Measurements from ENCODE around the gene COL12A1. TPM values are rescaled to one million over a fixed set of nuclear protein-coding genes. Genes with fewer than 3 reads are reported as not detected.

The COL12A1 gene
- total RNA-seq, 3 donors from 2014 or later: 90.9 to 441 (median 281) TPM

DNA sequence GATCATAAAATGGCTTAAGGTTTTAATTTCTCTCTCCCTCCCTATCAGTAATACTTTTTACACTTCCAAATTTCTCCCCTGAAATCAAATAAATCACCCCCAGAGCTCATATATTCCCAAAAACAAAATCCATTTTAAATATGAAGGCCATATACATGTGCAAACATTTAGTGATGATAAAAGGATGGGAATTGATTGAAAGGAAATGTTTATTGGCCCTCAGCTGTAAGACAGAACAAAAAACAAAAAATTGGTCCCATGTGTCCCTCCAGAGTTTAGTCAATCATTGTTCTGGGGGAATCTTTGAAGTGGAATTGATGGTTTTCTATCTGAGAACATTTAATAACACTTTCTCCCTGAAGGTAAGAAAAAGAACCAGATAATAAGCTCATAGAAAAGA, 91.7 kb downstream of the COL12A1 start:
- Histone ChIP-seq H3K27me3 (no peaks in the 10 kb centered on the region), H3K36me3 (no peaks in the 10 kb centered on the region), H3K4me1 (no peaks in the 10 kb centered on the region), H3K4me3 (no peak overlapping the region), H3K27ac (no peak overlapping the region), H3K9me3 (no peaks in the 10 kb centered on the region)
- TF ChIP-seq POLR2AphosphoS5 (IDR thresholded peaks at IDR 0.05): no peak
- TF ChIP-seq POLR2A (IDR thresholded peaks at IDR 0.05): no peak
- TF ChIP-seq, protein P1, sequence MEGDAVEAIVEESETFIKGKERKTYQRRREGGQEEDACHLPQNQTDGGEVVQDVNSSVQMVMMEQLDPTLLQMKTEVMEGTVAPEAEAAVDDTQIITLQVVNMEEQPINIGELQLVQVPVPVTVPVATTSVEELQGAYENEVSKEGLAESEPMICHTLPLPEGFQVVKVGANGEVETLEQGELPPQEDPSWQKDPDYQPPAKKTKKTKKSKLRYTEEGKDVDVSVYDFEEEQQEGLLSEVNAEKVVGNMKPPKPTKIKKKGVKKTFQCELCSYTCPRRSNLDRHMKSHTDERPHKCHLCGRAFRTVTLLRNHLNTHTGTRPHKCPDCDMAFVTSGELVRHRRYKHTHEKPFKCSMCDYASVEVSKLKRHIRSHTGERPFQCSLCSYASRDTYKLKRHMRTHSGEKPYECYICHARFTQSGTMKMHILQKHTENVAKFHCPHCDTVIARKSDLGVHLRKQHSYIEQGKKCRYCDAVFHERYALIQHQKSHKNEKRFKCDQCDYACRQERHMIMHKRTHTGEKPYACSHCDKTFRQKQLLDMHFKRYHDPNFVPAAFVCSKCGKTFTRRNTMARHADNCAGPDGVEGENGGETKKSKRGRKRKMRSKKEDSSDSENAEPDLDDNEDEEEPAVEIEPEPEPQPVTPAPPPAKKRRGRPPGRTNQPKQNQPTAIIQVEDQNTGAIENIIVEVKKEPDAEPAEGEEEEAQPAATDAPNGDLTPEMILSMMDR (IDR thresholded peaks at IDR 0.05): no peak
- intact Hi-C loops (cut with DNase I; ENCODE audit: low total_unique reads): no loop called here
- DNase-seq (ENCODE audit: low spot score in 2 of 2): no peak

DNA sequence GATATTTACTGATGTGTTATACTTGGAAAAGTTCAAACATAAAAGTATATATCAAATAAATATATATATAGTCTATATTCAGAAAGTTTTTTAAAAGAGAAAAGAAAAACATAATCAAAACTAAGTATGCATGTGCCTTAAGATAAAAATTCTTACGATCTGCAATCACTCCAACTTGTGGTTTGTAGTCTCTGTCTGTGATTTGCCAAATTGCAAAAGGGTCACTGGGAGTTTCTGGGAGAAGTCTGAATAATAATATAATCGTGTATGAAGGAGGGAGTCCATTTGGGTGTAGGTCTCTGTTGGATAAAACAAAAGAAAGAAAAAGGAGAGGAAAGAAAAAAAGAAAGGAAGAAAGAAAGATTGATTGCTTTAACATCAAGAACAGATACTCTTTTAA, 92.4 kb downstream of the COL12A1 start:
- H3K4me1 ChIP-seq: no peaks in the 10 kb centered on the region
- H3K36me3 ChIP-seq: no peaks in the 10 kb centered on the region
- no peaks in the 10 kb centered on the region for H3K9me3 ChIP-seq
- DNase-seq (ENCODE audit: low spot score in 2 of 2): no peak
- intact Hi-C loops (cut with DNase I; ENCODE audit: low total_unique reads): no loop called here
- no peaks in the 10 kb centered on the region for H3K27me3 ChIP-seq
- H3K27ac ChIP-seq: no peak overlapping the region
- H3K4me3 ChIP-seq: no peak overlapping the region
- TF ChIP-seq POLR2A (IDR thresholded peaks at IDR 0.05) (no peak), POLR2AphosphoS5 (IDR thresholded peaks at IDR 0.05) (no peak)
- TF ChIP-seq, protein P1 (IDR thresholded peaks at IDR 0.05): no peak

DNA sequence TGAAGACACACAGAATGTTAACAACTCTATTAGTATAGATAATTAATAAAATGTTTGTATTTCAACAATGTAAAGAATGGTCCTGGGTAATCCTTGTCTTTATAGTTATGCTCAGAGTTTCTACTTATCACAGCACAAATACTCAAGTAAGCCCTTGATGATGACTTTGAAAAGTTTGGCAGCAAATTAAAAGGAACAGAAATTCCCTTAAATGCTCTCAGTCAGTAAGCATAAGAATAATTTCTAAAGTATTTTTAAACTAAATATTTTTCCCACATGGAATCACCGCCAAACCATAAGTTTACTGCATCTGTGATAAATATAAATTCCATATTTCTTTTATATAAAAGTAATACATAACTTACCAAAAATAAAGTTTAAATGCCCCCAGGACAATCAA, 96.1 kb downstream of the COL12A1 start:
- intact Hi-C loops (cut with DNase I; ENCODE audit: low total_unique reads): no loop called here
- H3K9me3 ChIP-seq: no peaks in the 10 kb centered on the region
- H3K36me3 ChIP-seq: no peaks in the 10 kb centered on the region
- H3K4me1 ChIP-seq: no peaks in the 10 kb centered on the region
- H3K4me3 ChIP-seq: no peak overlapping the region
- no peak for DNase-seq (ENCODE audit: low spot score in 2 of 2)
- no peak overlapping the region for H3K27ac ChIP-seq
- no peaks in the 10 kb centered on the region for H3K27me3 ChIP-seq
- TF ChIP-seq POLR2A (IDR thresholded peaks at IDR 0.05) (no peak), POLR2AphosphoS5 (IDR thresholded peaks at IDR 0.05) (no peak)
- TF ChIP-seq, protein P1 (IDR thresholded peaks at IDR 0.05): no peak

DNA sequence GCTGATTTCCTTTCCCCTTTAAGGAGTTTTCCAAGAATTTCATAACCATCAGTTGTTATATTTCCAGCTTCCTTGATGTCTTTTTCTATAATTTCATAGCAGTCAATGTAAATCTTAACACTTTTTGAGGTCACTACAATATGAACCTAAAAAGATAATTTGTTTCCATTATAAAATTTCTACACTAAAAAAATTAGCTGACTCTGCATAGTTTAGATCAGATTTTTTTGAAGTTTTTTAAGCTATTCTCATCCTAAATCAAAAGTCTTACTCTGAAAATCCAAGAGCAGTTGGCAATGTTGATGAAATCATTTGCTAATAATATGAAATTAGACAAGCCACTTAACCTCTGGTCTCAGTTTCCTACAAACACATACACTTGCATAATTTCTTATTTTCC, 96.8 kb downstream of the COL12A1 start:
- no peaks in the 10 kb centered on the region for H3K36me3 ChIP-seq
- no peak for DNase-seq (ENCODE audit: low spot score in 2 of 2)
- H3K27me3 ChIP-seq: no peaks in the 10 kb centered on the region
- TF ChIP-seq POLR2A (IDR thresholded peaks at IDR 0.05): no peak
- no peak for TF ChIP-seq POLR2AphosphoS5 (IDR thresholded peaks at IDR 0.05)
- TF ChIP-seq, protein P1 (IDR thresholded peaks at IDR 0.05): no peak
- H3K27ac ChIP-seq: no peak overlapping the region
- intact Hi-C loops (cut with DNase I; ENCODE audit: low total_unique reads): no loop called here
- no peaks in the 10 kb centered on the region for H3K4me1 ChIP-seq
- H3K9me3 ChIP-seq: no peaks in the 10 kb centered on the region
- no peak overlapping the region for H3K4me3 ChIP-seq

- TF ChIP-seq, protein P1 (IDR thresholded peaks at IDR 0.05): no peak
- TF ChIP-seq POLR2A (IDR thresholded peaks at IDR 0.05) (no peak), POLR2AphosphoS5 (IDR thresholded peaks at IDR 0.05) (no peak)
Observed at GRCh38 chr6:75108333-75108974, 97.4 kb downstream of the COL12A1 start.

More at GRCh38 chr6:75108333-75108974, 97.4 kb downstream of the COL12A1 start:
- Histone ChIP-seq H3K9me3 (no peaks in the 10 kb centered on the region), H3K27ac (no peak overlapping the region), H3K4me1 (no peaks in the 10 kb centered on the region), H3K36me3 (no peaks in the 10 kb centered on the region), H3K27me3 (no peaks in the 10 kb centered on the region), H3K4me3 (no peak overlapping the region)
- DNase-seq (ENCODE audit: low spot score in 2 of 2): no peak
- intact Hi-C loops (cut with DNase I; ENCODE audit: low total_unique reads): no loop called here

Measured in breast epithelium (tissue), 4 donors.